T-cell (primary cell): ENCODE data around the gene ZNF708. TPM values are rescaled to one million over a fixed set of nuclear protein-coding genes. Genes with fewer than 3 reads are reported as not detected.
"Not testable (repeated sequence)": the region's sequence is repeated elsewhere in the genome, so short reads cannot be mapped to it uniquely, and the experiment has no call there.

ENCODE experiments used
- ATAC-seq, 4 experiments: fragments of 200-7000 bp in 3 of 4; fragments of 150-1000 bp in 1 of 4; cut with Tn5 transposase; replicated peaks in 1 of 4; 1 replicate in 3 of 4; 2 replicates in 1 of 4; pipeline ENCODE4 v1.10.0; 2021; ENCODE audit warnings: moderate library complexity in 3 of 4, mild to moderate bottlenecking in 2 of 4, moderate number of reproducible peaks in 1 of 4
- CTCF ChIA-PET, 2 donors: fragments of 300-600 bp; sonication (Branson Sonifier 250); formaldehyde crosslinking; loops; one replicate each; lab custom pipeline; 2022; ENCODE audit warnings: antibody characterized with exemption in 2 of 2; lab: Charles Lee
- POLR2A ChIA-PET, 2 donors: fragments of 300-600 bp; sonication (Branson Sonifier 250); formaldehyde crosslinking; loops; one replicate each; lab custom pipeline; 2022; ENCODE audit warnings: antibody characterized with exemption in 2 of 2; lab: Charles Lee
- DNase-seq, 35 experiments: peaks; one replicate each; pipeline versions ENCODE4 v3.0.0 to v3.0.0-alpha.2; 2013 to 2023
- H3K27ac ChIP-seq: one replicate; pipeline ENCODE4 v1.5.1; 2013; ENCODE audit warnings: low read length
- H3K27me3 ChIP-seq, 2 experiments: replicated peaks in 1 of 2; 1 replicate in 1 of 2; 2 replicates in 1 of 2; pipeline versions ENCODE4 v1.6.1 to v1.7.0; 2013; ENCODE audit warnings: low read length in 1 of 2, mixed read lengths in 1 of 2; ENCODE audit not compliant: control insufficient read depth in 2 of 2, insufficient read depth in 2 of 2; ENCODE audit errors: extremely low read depth in 1 of 2
- H3K36me3 ChIP-seq, 2 donors: 1 replicate in 1 of 2; 2 replicates in 1 of 2; pipeline versions ENCODE4 v1.6.1 to v1.7.0; 2013; ENCODE audit warnings: low read length in 1 of 2; ENCODE audit not compliant: control insufficient read depth in 2 of 2, insufficient read depth in 1 of 2; ENCODE audit errors: extremely low read depth in 1 of 2
- H3K4me1 ChIP-seq, 2 experiments: 1 replicate in 1 of 2; 2 replicates in 1 of 2; pipeline versions ENCODE4 v1.6.1 to v1.7.0; 2013; ENCODE audit warnings: low read length in 2 of 2, mixed read lengths in 1 of 2; ENCODE audit not compliant: insufficient read depth in 2 of 2, control insufficient read depth in 1 of 2; ENCODE audit errors: extremely low read depth in 1 of 2
- H3K4me3 ChIP-seq, 2 donors: 1 replicate in 1 of 2; 2 replicates in 1 of 2; pipeline versions ENCODE4 v1.5.1 to v1.7.0; 2013; ENCODE audit warnings: mild to moderate bottlenecking in 2 of 2, low read length in 1 of 2, moderate library complexity in 1 of 2; ENCODE audit not compliant: control insufficient read depth in 1 of 2; ENCODE audit errors: extremely low read depth in 1 of 2
- H3K9me3 ChIP-seq: 2 replicates; pipeline ENCODE4 v1.7.0; 2013
- H3K27ac Mint-ChIP-seq, 2 donors: one replicate each; pipeline ENCODE4 v1.8.0; 2020 to 2021; ENCODE audit warnings: mild to moderate bottlenecking in 2 of 2, mixed read lengths in 2 of 2
- H3K27me3 Mint-ChIP-seq, 2 donors: one replicate each; pipeline ENCODE4 v1.8.0; 2021 to 2022; ENCODE audit warnings: mixed read lengths in 2 of 2
- H3K36me3 Mint-ChIP-seq: one replicate; pipeline ENCODE4 v1.8.0; 2021; ENCODE audit warnings: mixed read lengths
- H3K4me1 Mint-ChIP-seq, 3 donors: one replicate each; pipeline ENCODE4 v1.8.0; 2020 to 2022; ENCODE audit warnings: mixed read lengths in 3 of 3, mild to moderate bottlenecking in 1 of 3
- H3K4me3 Mint-ChIP-seq, 3 donors: one replicate each; pipeline ENCODE4 v1.8.0; 2020 to 2022; ENCODE audit warnings: mild to moderate bottlenecking in 3 of 3, mixed read lengths in 3 of 3, moderate library complexity in 3 of 3
- H3K9me3 Mint-ChIP-seq, 3 donors: one replicate each; pipeline ENCODE4 v1.8.0; 2020 to 2022; ENCODE audit warnings: mixed read lengths in 3 of 3
- WGBS: methylation state at CpG from one replicate; pipeline ENCODE4 v1.1.5; 2013; ENCODE audit warnings: missing lambda C conversion rate; ENCODE audit not compliant: insufficient coverage; 5-methylcytosine and 5-hydroxymethylcytosine counted together
- total RNA-seq, 35 experiments: library from RNA in 6 of 35; stranded (reverse) in 6 of 35; fragments of 120-200 nt in 1 of 35; gene quantifications; one replicate each; pipeline versions ENCODE4 v1.2.1 to v1.2.4 and lab custom pipeline; 2013 to 2026

The ZNF708 gene
- total RNA-seq, 5 donors from 2014 or later (not counting 1 experiment from before 2014, with no cell fraction given): 17.5 to 41.1 (median 33.1) TPM

GRCh38 chr19:21317821-21318220, 11.4 kb downstream of the ZNF708 start:
- peaks cover 0 to 4% (median 0%) of the 10 kb centered on the region in 3 donors for H3K9me3 Mint-ChIP-seq
- Histone ChIP-seq H3K36me3 (peaks cover 0 to 6% of the 10 kb centered on the region in 2 donors), H3K9me3 (no peaks in the 10 kb centered on the region), H3K27ac (no peak overlapping the region), H3K4me1 (peaks cover 2 to 21% of the 10 kb centered on the region in 2 experiments), H3K4me3 (no peak overlapping the region), H3K27me3 (no peaks in the 10 kb centered on the region)
- POLR2A ChIA-PET: no interaction called here
- peaks cover 65 to 74% (median 72%) of the 10 kb centered on the region in 3 donors for H3K4me1 Mint-ChIP-seq
- peak overlapping the region in 1 of 2 donors; percentile 58 for H3K27ac Mint-ChIP-seq
- CTCF ChIA-PET: no interaction called here
- H3K4me3 Mint-ChIP-seq: no peak overlapping the region
- no peaks in the 10 kb centered on the region for H3K27me3 Mint-ChIP-seq
- no peak for ATAC-seq
- WGBS: 100% methylated on average over 1 of the region's 1 CpG
- peaks cover 55% of the 10 kb centered on the region for H3K36me3 Mint-ChIP-seq
- no peak for DNase-seq

- H3K27me3 ChIP-seq: no peaks in the 10 kb centered on the region
- WGBS: no CpG with 5 or more reads among the region's 1 CpG
- POLR2A ChIA-PET: no interaction called here
- H3K36me3 Mint-ChIP-seq: peaks cover 49% of the 10 kb centered on the region
- no peak overlapping the region for H3K27ac ChIP-seq
- ATAC-seq (no peak), DNase-seq (no peak)
- H3K9me3 ChIP-seq: no peaks in the 10 kb centered on the region
- H3K4me3 ChIP-seq: no peak overlapping the region
- H3K27me3 Mint-ChIP-seq: no peaks in the 10 kb centered on the region
- no peak overlapping the region for H3K4me3 Mint-ChIP-seq
- peaks cover 48 to 58% (median 56%) of the 10 kb centered on the region in 3 donors for H3K4me1 Mint-ChIP-seq
- H3K27ac Mint-ChIP-seq: peak overlapping the region; percentile 15 to 66
- no peaks in the 10 kb centered on the region for H3K9me3 Mint-ChIP-seq
- H3K4me1 ChIP-seq: peaks cover 0 to under 1% of the 10 kb centered on the region in 2 experiments
- H3K36me3 ChIP-seq: peaks cover 0 to 8% of the 10 kb centered on the region in 2 donors
- CTCF ChIA-PET: no interaction called here
These were observed 14.5 kb downstream of the ZNF708 start for GRCh38 chr19:21314676-21315075.

DNA sequence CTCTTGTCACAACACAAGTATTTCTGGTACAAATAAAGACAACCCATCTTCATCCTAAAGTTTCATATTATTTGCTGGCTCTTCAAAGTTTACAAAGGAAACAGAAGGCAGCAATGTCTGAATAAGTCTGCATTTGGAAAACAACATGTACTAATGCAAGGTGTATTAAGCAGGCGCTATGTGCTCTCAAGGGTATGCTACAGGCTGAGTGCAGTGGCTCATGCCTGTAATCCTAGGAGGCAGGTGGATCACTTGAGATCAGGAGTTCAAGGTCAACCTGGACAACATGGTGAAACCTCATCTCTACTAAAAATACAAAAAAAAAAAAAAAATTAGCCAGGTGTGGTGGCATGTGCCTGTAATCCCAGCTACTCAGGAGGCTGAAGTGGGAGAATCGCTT, 16.4 kb downstream of the ZNF708 start:
- H3K4me1 Mint-ChIP-seq: peaks cover 38 to 49% (median 49%) of the 10 kb centered on the region in 3 donors
- H3K27me3 Mint-ChIP-seq, H3K4me3 Mint-ChIP-seq, DNase-seq, H3K9me3 ChIP-seq, CTCF ChIA-PET, H3K4me3 ChIP-seq, ATAC-seq, H3K4me1 ChIP-seq, H3K27me3 ChIP-seq, H3K9me3 Mint-ChIP-seq, H3K27ac ChIP-seq: not testable (repeated sequence)
- peak overlapping the region in 1 of 2 donors; percentile 13 for H3K27ac Mint-ChIP-seq
- WGBS: no CpG with 5 or more reads among the region's 2 CpGs
- POLR2A ChIA-PET: interaction anchor here (0.6 to 0.7 kb wide), 3 partner anchors 599 to 1140 kb away, joined by 4 to 5 read pairs (median 4); no protein-coding TSS in a partner anchor
- peaks cover 52% of the 10 kb centered on the region for H3K36me3 Mint-ChIP-seq
- H3K36me3 ChIP-seq: peaks cover 0 to 19% of the 10 kb centered on the region in 2 donors

- peaks cover 0 to 9% (median 6%) of the 10 kb centered on the region in 3 donors for H3K9me3 Mint-ChIP-seq
These were observed 20.4 kb downstream of the ZNF708 start for GRCh38 chr19:21308773-21309172.

DNA sequence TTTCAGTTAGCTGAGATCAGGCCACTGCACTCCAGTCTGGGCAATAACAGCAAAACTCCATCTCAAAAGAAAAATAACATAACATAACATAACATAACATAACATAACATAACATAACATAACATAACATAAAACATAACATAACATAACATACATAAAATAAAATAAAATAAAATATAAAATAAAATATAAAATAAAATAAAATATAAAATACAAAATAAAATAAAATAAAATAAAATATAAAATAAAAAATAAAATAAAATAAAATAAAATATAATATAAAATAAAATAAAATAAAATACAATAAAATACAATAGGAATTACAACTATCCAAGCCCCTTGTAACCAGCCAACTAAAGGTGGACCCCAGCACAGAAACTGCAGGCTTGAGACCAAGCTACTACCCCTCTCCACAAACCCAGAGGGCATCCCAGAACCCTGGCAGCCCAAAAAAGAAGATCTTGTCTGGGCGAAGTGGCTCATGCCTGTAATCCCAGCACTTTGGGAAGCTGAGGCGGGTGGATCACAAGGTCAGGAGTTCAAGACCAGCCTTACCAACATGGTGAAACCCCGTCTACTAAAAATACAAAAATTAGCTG, 22.2 kb downstream of the ZNF708 start:
- POLR2A ChIA-PET: interaction anchor here in 1 of 2 donors (0.6 kb wide), 1 partner anchor 731 kb away, joined by 8 read pairs; no protein-coding TSS in a partner anchor
- peaks cover 12 to 53% of the 10 kb centered on the region in 2 donors for H3K36me3 ChIP-seq
- Mint-ChIP-seq H3K36me3 (peaks cover 68% of the 10 kb centered on the region), H3K9me3 (peaks cover 0 to 10% (median 6%) of the 10 kb centered on the region in 3 donors), H3K4me1 (peaks cover 6 to 11% (median 11%) of the 10 kb centered on the region in 3 donors)
- H3K4me3 ChIP-seq, H3K27ac ChIP-seq, DNase-seq, H3K27ac Mint-ChIP-seq, H3K27me3 ChIP-seq, CTCF ChIA-PET, H3K4me3 Mint-ChIP-seq, H3K27me3 Mint-ChIP-seq, H3K4me1 ChIP-seq, ATAC-seq, H3K9me3 ChIP-seq: not testable (repeated sequence)
- 100% methylated on average over 3 of the region's 3 CpGs for WGBS

More at GRCh38 chr19:21308773-21309172, 20.4 kb downstream of the ZNF708 start:
- Histone ChIP-seq H3K9me3 (no peaks in the 10 kb centered on the region), H3K27ac (no peak overlapping the region), H3K36me3 (peaks cover 9 to 42% of the 10 kb centered on the region in 2 donors), H3K4me3 (no peak overlapping the region), H3K4me1 (no peaks in the 10 kb centered on the region), H3K27me3 (no peaks in the 10 kb centered on the region)
- WGBS: no CpG with 5 or more reads among the region's 2 CpGs
- Mint-ChIP-seq H3K27me3 (no peaks in the 10 kb centered on the region), H3K27ac (peak overlapping the region; percentile 22 to 27), H3K4me3 (no peak overlapping the region), H3K4me1 (peaks cover 14 to 23% (median 22%) of the 10 kb centered on the region in 3 donors), H3K36me3 (peaks cover 63% of the 10 kb centered on the region)
- CTCF ChIA-PET: no interaction called here
- POLR2A ChIA-PET: no interaction called here
- ATAC-seq (no peak), DNase-seq (no peak)

DNA sequence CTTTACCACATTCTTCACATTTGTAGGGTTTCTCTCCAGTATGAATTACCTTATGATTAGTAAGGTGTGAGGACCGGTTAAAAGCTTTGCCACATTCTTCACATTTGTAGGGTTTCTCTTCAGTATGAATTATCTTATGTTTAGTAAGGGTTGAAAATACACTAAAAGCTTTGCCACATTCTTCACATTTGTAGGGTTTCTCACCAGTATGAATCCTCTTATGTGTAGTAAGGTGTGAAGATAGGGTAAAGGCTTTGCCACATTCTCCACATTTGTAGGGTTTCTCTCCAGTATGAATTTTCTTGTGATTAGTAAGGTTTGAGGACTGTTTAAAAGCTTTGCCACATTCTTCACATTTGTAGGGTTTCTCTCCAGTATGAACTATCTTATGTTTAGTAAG, 35.4 kb downstream of the ZNF708 start:
- peaks cover 14 to 29% of the 10 kb centered on the region in 2 donors for H3K36me3 ChIP-seq
- H3K4me1 ChIP-seq, H3K27ac ChIP-seq, H3K4me1 Mint-ChIP-seq, H3K27me3 Mint-ChIP-seq, H3K27me3 ChIP-seq, CTCF ChIA-PET, ATAC-seq, POLR2A ChIA-PET, DNase-seq, H3K4me3 Mint-ChIP-seq, H3K9me3 ChIP-seq, H3K4me3 ChIP-seq, H3K27ac Mint-ChIP-seq: not testable (repeated sequence)
- no CpG with 5 or more reads among the region's 1 CpG for WGBS
- peaks cover 14 to 45% (median 25%) of the 10 kb centered on the region in 3 donors for H3K9me3 Mint-ChIP-seq
- H3K36me3 Mint-ChIP-seq: peaks cover 55% of the 10 kb centered on the region
